SJSA1 (cell line): ENCODE results near the gene DDX59. TPM values are rescaled to one million over a fixed set of nuclear protein-coding genes. Genes with fewer than 3 reads are reported as not detected.
"Not testable (repeated sequence)": the region's sequence is repeated elsewhere in the genome, so short reads cannot be mapped to it uniquely, and the experiment has no call there.

Experiments
- DNase-seq, 2 experiments: peaks; one replicate each; pipeline ENCODE4 v3.0.0-alpha.2; 2015 to 2020; ENCODE audit warnings: low spot score in 2 of 2, low read depth in 1 of 2
- H3K27ac ChIP-seq: fragments of 250-450 bp; sonication (Bioruptor Pico); 2 replicates; pipeline ENCODE4 v1.5.1; 2020; ENCODE audit warnings: mild to moderate bottlenecking, moderate library complexity
- H3K27me3 ChIP-seq: fragments of 250-450 bp; sonication (Bioruptor Pico); replicated peaks from 2 replicates; pipeline ENCODE4 v1.5.1; 2020; ENCODE audit warnings: mild to moderate bottlenecking, moderate library complexity
- H3K36me3 ChIP-seq: fragments of 250-450 bp; sonication (Bioruptor Pico); 2 replicates; pipeline ENCODE4 v1.5.1; 2020; ENCODE audit warnings: mild to moderate bottlenecking
- H3K4me1 ChIP-seq: fragments of 250-450 bp; sonication (Bioruptor Pico); replicated peaks from 2 replicates; pipeline ENCODE4 v1.6.1; 2021; ENCODE audit warnings: mild to moderate bottlenecking
- H3K4me3 ChIP-seq: fragments of 250-450 bp; sonication (Bioruptor Pico); 2 replicates; pipeline ENCODE4 v1.5.1; 2020; ENCODE audit warnings: mild to moderate bottlenecking
- H3K9me3 ChIP-seq: fragments of 250-450 bp; sonication (Bioruptor Pico); replicated peaks from 2 replicates; pipeline ENCODE4 v1.5.1; 2020; ENCODE audit warnings: mild to moderate bottlenecking
- total RNA-seq: library from RNA; depleted of rRNA; stranded (reverse); fragments of >200 nt; shearing (Covaris generic); gene quantifications from 2 replicates; pipeline ENCODE4 v1.2.3, GENCODE V29; 2014

Gene DDX59
- total RNA-seq, 1 experiment from 2014 or later = 16.5 TPM

DNA sequence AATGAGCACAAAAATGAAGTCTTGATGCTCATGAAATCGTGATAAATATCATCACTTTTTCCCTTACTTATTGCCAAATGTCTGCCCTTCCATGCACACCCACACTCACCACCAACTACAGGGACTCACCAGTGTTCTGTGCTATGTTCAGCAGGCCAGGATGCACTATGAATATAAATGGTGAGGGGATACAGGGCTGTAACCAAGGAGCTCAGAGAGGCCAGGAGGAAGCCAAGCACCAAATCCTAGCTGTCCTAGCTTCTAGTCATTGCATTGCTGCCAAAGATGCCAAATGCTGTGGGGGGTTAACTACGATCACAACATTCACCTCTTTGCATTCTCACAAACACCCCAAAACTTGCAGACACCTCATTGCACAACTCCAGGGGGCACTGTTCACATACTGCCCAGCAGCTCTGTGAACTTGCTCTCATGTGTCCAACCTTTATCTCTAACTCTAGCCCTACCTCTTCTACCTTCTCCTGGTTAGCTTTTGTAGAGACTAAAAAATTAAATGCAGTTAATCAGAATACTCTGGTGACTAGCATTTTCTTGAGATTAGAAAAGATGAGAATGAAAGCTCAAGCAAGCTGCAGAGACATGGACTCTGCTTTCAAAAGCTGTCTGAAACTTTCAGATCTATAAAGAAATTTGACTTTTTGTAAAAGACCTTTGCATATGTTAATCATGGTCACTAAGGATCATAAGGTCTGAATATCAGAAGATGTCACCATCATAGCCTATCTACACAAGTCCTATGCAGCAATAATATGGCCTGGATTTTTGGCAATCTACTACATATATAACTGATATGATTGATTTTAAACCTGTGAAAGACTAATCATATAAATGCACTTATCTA is 35.2 kb downstream of the DDX59 start:
- no peak for DNase-seq
- Histone ChIP-seq H3K27me3 (no peaks in the 10 kb centered on the region), H3K9me3 (no peaks in the 10 kb centered on the region), H3K27ac (no peak overlapping the region), H3K4me3 (no peak overlapping the region), H3K36me3 (no peaks in the 10 kb centered on the region), H3K4me1 (no peaks in the 10 kb centered on the region; the same call in 1 of the 2 replicates)

DNA sequence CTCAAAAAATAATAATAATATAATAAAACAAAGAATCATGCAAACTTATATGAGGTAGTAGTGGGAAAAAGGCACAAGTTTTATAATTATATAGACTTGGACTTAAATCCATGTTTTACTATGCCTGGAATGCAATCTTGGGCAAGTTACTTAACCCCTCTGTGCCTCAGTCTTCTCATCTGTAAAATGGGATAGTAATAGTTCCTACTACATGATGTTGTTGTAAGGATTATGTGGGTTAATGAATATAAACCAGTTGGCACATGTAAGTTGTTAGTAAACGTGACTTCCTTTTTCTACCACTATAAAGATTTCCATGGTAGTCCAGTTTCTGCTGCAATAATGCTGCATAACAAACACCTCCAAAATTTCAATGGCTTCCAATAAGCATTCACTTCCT is 38.3 kb downstream of the DDX59 start:
- Histone ChIP-seq H3K9me3 (no peaks in the 10 kb centered on the region), H3K36me3 (no peaks in the 10 kb centered on the region), H3K27me3 (no peaks in the 10 kb centered on the region), H3K27ac (no peak overlapping the region), H3K4me3 (no peak overlapping the region), H3K4me1 (no peaks in the 10 kb centered on the region)
- DNase-seq = no peak

DNA sequence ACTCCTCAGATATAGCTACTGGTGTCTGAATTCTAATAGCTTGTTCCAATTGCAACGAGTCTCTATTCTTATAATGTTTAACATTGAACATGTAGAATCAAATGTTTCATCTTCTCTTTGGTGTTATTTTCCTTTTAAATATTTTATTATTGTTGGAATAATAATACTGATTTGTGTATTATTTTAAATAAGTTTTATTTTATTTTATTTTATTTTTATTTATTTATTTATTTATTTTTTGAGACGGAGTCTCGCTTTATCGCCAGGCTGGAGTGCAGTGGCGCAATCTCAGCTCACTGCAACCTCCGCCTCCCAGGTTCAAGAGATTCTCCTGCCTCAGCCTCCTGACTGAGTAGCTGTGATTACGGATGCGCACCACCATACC is 39.2 kb downstream of the DDX59 start:
- H3K4me1 ChIP-seq, H3K27ac ChIP-seq, H3K4me3 ChIP-seq, H3K27me3 ChIP-seq, H3K36me3 ChIP-seq, DNase-seq, H3K9me3 ChIP-seq: not testable (repeated sequence)

DNA sequence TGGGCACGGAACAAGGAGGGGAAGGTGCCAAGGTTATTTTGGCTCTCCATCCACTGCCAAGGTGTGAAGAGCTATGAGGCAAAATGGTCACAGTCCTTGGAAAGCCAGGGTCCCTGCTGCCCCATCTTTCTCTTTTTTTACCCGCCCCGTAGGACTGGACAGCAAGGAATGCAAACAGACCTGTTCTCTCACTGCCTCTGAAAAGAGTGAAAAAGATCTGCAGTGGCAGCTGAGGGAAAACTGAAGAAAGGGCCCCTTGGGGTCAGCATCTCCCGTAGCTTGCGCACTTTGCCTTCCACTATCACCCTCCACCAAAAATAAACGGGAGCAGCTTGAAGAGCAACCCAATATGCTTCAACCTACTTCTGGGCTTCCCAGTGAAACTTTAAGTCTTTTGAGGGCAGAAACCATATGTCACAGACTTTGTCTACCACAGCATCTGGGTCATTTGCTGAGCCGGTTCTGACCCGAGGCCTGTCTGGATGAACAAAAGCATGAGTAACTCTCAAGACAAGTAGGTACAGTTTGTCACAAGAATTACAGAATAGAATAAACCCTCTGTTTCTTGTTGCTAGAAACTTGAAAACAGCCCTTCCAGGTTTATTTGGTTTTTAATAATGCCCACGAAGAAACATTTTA is 39.7 kb downstream of the DDX59 start:
- no peak overlapping the region for H3K27ac ChIP-seq
- H3K36me3 ChIP-seq = no peaks in the 10 kb centered on the region
- H3K27me3 ChIP-seq = no peaks in the 10 kb centered on the region
- H3K4me1 ChIP-seq = no peaks in the 10 kb centered on the region
- no peak for DNase-seq
- H3K4me3 ChIP-seq = no peak overlapping the region
- H3K9me3 ChIP-seq = no peaks in the 10 kb centered on the region

- Histone ChIP-seq H3K9me3 (no peaks in the 10 kb centered on the region), H3K36me3 (no peaks in the 10 kb centered on the region), H3K4me1 (no peaks in the 10 kb centered on the region), H3K27ac (no peak overlapping the region), H3K27me3 (no peaks in the 10 kb centered on the region), H3K4me3 (no peak overlapping the region)
- DNase-seq = no peak
Measured at GRCh38 chr1:200628223-200628881, 41.4 kb downstream of the DDX59 start.

- Histone ChIP-seq H3K4me3 (no peak overlapping the region), H3K27me3 (no peaks in the 10 kb centered on the region), H3K9me3 (no peaks in the 10 kb centered on the region), H3K36me3 (no peaks in the 10 kb centered on the region), H3K27ac (no peak overlapping the region), H3K4me1 (no peaks in the 10 kb centered on the region)
- DNase-seq = no peak
Measured at GRCh38 chr1:200627575-200628222, 42.0 kb downstream of the DDX59 start.

DNA sequence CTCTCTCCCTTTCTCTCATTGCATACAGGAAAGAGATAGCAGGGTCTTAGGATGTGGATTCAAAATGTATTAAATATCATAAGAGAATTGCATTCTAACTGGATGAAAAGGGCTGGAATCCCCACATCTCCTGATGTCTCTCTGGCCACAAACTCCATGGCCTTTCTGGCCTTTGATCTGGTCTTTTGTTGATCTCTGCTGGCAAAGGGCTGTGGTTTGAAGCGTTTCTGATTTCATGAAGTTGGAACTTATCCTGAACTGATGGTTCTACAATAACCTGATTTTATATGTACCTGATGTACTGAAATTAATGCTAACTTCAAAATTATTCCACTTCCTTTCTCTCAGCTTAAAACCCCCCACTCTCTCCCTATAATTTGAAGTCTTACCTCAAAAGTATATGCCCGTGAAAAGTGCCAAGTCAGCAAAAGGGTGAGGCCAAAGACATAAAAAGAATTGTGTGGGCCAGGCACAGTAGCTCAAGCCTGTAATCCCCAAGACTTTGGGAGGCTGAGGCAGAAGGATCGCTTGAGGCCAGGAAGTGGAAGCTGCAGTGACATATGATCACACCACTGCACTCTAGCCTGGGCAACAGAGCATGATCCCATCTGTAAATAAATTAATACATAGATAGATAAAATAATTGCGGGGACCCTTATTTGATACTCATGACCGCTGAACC is 42.7 kb downstream of the DDX59 start:
- Histone ChIP-seq H3K27ac (no peak overlapping the region), H3K27me3 (no peaks in the 10 kb centered on the region), H3K4me1 (no peaks in the 10 kb centered on the region), H3K9me3 (no peaks in the 10 kb centered on the region), H3K36me3 (no peaks in the 10 kb centered on the region), H3K4me3 (no peak overlapping the region)
- DNase-seq = no peak

DNA sequence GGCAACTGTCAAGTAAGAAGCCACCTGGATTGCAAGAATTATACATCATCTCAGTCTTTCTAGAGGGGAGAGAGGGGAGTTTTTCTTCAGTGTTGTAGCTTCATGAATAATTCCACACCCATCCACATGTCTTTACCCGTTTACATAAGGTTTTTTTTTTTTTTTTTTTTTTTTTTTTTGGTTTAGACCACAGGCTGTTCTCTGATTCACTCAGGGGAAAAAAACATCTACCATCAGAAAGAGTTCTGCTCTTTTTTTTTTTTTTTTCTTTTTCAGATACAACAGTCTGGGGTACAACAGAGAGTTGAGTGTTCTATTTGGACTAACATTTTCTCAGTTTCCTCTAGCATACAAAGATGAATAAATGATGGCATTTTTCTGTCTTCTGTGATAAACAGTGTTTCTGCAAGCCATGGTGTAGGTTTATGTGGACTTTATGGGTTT is 44.3 kb downstream of the DDX59 start:
- Histone ChIP-seq H3K27ac (no peak overlapping the region), H3K4me3 (no peak overlapping the region), H3K9me3 (no peaks in the 10 kb centered on the region), H3K36me3 (peaks cover 2% of the 10 kb centered on the region), H3K4me1 (no peaks in the 10 kb centered on the region), H3K27me3 (no peaks in the 10 kb centered on the region)
- no peak for DNase-seq

DNA sequence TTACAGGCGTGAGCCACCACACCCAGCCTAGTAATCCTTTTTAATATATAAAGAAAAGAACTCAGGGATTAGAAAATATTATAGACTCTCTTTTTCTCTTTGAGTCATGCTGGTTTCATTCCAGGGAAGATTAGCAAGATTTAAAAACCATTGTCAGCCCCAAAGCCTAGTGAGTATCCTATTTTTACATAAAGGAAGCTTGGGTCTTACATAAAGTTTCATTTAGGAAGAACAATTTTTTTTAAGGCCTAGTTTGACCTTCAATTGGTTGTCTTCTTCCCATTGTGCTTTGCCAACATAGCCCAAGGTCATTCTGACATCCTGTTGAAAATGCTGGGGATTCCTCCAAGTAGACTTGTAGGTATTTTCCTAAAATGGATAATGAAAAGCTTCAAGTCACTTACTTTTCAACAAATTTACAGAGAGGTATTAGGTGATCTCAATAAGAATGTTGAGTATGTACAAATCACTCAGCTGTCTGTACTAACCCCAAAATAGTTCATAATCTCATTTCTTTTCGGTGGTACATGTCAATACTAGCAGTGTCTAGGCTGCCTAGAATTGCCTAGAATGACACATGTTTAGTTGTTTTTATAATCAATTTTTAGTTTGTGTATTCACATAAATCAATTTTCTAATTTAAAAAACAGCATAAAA is 44.9 kb downstream of the DDX59 start:
- H3K27ac ChIP-seq = no peak overlapping the region

DNA sequence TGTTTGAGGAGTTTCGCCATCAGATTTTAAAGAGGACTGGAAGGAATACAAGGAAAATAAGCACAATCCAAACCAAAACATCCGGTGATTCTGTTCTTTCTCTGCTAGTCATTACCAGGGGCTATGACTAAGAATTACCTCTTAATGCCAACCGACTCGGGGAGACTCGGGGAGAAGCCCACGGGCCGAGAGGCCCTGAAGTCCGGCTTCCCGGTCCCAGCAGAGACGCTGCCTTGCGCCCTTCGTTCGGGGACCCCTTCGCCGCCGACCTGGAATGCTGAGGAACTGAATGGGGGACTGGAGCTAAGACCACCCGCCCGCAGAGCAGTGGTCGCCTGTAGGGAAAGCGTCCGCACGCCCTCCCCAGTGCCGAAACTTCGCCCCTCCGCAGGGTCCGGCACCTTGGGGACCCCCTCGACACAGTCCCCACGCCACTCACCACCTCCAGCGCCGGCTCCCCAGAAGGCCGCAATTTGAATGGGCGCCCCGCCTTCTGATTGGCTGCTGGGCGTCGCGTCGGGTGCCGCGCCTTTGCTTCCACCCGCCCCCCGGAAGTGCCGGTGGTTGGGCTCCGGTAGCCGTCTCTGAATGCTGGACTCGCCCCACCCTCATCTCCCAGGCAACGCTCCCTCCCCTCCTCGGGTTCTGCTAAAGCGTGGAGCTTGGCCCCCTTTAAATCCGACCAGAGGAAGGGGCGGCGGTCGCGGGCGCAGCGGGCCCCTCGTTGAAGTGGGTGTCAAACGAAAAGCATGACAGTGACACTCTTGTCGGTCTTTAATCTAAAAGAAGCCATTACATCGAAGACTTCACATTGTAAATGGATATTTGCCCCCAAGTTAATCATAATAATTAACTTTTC is 49.2 kb downstream of the DDX59 start, which contains the start of gene KIF14:
TSS of gene KIF14 (minus strand) at position 479 of the 859 bp plus-strand sequence. CDS start 2,028 bp downstream, outside the sequence.
- H3K4me1 ChIP-seq = peaks cover 4% of the 10 kb centered on the region; the same call in 1 of the 2 replicates
- peak within 1 kb of the TSS; percentile 100 for H3K27ac ChIP-seq
- peak; percentile 91 to 97 for DNase-seq
- H3K27me3 ChIP-seq = no peaks in the 10 kb centered on the region
- peak within 1 kb of the TSS; percentile 79 for H3K4me3 ChIP-seq
- no peaks in the 10 kb centered on the region for H3K9me3 ChIP-seq
- H3K36me3 ChIP-seq = peaks cover 35% of the 10 kb centered on the region

More for the DNA sequence above, 44.9 kb downstream of the DDX59 start:
- DNase-seq = no peak
- no peak overlapping the region for H3K4me3 ChIP-seq
- H3K9me3 ChIP-seq = no peaks in the 10 kb centered on the region
- no peaks in the 10 kb centered on the region for H3K27me3 ChIP-seq
- H3K4me1 ChIP-seq = no peaks in the 10 kb centered on the region
- peaks cover 4% of the 10 kb centered on the region for H3K36me3 ChIP-seq

GRCh38 chr1:200619894-200620272 is 49.8 kb downstream of the DDX59 start:
- H3K4me1 ChIP-seq = peaks cover 4% of the 10 kb centered on the region; the same call in 1 of the 2 replicates
- peaks cover 41% of the 10 kb centered on the region for H3K36me3 ChIP-seq
- H3K4me3 ChIP-seq = peak overlapping the region; percentile 79
- H3K27me3 ChIP-seq = no peaks in the 10 kb centered on the region
- peak in 1 of 2 experiments; percentile 18 for DNase-seq
- no peaks in the 10 kb centered on the region for H3K9me3 ChIP-seq
- H3K27ac ChIP-seq = peak overlapping the region; percentile 100

DNA sequence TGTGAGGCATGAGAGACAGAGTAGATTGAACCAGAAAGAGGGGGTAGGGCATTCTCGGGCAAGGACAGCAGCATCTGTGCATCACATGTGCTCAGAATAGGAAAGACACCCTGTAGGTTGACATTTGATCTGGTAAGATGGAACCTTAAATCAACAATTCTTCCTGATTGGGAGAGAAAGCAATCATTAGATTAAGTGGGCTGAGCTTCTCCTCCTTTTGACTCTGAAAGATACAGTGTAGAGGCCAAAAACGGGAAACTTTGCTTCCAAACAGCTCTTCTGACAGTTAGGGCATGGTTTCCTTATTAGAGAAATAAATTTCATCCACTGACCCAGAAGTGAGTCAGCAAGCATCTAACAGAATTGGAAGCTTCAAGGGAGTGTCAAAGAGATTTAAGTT is 58.9 kb downstream of the DDX59 start:
- peaks cover 83% of the 10 kb centered on the region for H3K36me3 ChIP-seq
- H3K27me3 ChIP-seq = no peaks in the 10 kb centered on the region
- no peak overlapping the region for H3K4me3 ChIP-seq
- no peak for DNase-seq
- H3K4me1 ChIP-seq = no peaks in the 10 kb centered on the region
- no peaks in the 10 kb centered on the region for H3K9me3 ChIP-seq
- H3K27ac ChIP-seq = no peak overlapping the region
